Measurements from ENCODE around the gene HEXIM2. TPM values are rescaled to one million over a fixed set of nuclear protein-coding genes. Genes with fewer than 3 reads are reported as not detected.

HEXIM2 gene
- total and polyA plus RNA-seq, 2 experiments from 2014 or later, result 9.0 to 9.5 TPM

DNA sequence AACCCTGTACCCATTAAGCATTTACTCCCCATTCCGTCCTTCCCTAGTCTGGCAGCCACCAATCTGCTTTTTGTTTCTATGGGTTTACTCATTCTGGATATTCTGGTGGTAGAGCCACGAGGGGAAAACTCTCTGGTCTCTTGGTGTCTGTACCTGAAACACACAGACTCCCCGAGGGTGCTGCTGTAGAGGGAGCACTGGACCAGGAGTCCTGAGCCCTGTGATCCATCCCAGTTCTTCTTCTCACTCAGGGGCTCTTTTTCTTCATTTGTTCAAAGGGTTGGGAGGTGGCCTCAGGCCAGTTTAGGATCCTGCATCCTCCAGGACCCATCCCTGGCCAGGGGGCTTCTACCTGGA lies 14.1 kb downstream of the HEXIM2 start (continued):
- no peak for TF ChIP-seq ZNF462 (CRISPR knock-in tag; IDR thresholded peaks at IDR 0.05)
- TF ChIP-seq, protein P1, sequence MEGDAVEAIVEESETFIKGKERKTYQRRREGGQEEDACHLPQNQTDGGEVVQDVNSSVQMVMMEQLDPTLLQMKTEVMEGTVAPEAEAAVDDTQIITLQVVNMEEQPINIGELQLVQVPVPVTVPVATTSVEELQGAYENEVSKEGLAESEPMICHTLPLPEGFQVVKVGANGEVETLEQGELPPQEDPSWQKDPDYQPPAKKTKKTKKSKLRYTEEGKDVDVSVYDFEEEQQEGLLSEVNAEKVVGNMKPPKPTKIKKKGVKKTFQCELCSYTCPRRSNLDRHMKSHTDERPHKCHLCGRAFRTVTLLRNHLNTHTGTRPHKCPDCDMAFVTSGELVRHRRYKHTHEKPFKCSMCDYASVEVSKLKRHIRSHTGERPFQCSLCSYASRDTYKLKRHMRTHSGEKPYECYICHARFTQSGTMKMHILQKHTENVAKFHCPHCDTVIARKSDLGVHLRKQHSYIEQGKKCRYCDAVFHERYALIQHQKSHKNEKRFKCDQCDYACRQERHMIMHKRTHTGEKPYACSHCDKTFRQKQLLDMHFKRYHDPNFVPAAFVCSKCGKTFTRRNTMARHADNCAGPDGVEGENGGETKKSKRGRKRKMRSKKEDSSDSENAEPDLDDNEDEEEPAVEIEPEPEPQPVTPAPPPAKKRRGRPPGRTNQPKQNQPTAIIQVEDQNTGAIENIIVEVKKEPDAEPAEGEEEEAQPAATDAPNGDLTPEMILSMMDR (conservative IDR thresholded peaks at IDR 0.05; ENCODE audit: low read depth in 2 of 2), result no peak
- no peak for TF ChIP-seq ZNF114 (CRISPR knock-in tag; IDR thresholded peaks at IDR 0.05)
- TF ChIP-seq JUNB (IDR thresholded peaks at IDR 0.05; ENCODE audit: unreplicated experiment), result no peak
- TF ChIP-seq, protein P2, sequence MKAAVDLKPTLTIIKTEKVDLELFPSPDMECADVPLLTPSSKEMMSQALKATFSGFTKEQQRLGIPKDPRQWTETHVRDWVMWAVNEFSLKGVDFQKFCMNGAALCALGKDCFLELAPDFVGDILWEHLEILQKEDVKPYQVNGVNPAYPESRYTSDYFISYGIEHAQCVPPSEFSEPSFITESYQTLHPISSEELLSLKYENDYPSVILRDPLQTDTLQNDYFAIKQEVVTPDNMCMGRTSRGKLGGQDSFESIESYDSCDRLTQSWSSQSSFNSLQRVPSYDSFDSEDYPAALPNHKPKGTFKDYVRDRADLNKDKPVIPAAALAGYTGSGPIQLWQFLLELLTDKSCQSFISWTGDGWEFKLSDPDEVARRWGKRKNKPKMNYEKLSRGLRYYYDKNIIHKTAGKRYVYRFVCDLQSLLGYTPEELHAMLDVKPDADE (IDR thresholded peaks at IDR 0.05), result no peak
- no peak for TF ChIP-seq ZNF331 (CRISPR knock-in tag; IDR thresholded peaks at IDR 0.05; ENCODE audit: low read depth)

DNA sequence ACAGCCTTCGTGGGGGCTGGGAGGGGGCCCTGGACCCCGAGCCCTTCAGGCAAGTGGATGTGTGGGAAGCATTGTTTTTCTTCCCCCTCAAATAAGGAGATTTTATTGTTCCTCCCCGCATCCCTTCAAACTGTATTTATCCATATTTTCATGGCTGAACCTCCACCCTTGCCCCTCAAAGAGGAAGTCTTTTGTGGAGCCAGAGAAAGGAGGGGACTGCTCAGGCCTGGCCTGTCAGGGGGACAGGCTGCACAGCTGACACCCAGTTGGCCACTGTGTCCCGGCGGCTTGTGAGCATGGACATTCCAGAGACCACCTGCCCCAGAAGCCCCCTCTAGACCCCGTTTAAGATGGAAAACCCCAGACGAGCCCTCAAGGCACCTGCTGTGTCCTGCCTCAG lies 15.9 kb downstream of the HEXIM2 start:
- Mint-ChIP-seq H3K4me3 (no peak overlapping the region), H3K27me3 (ENCODE audit: insufficient read depth, low read depth, poor library complexity) (peaks cover 17% of the 10 kb centered on the region), H3K27ac (no peak overlapping the region), H3K9me3 (peaks cover 2% of the 10 kb centered on the region; the same call in 1 of the 3 replicates), H3K36me3 (ENCODE audit: low read depth) (no peaks in the 10 kb centered on the region), H3K4me1 (peaks cover 9% of the 10 kb centered on the region)
- Histone ChIP-seq H3K36me3 (ENCODE audit: insufficient read depth) (no peaks in the 10 kb centered on the region), H3K4me2 (no peak overlapping the region), H3K27me3 (ENCODE audit: insufficient read depth) (no peaks in the 10 kb centered on the region), H3K4me1 (ENCODE audit: insufficient read depth) (peaks cover 12% of the 10 kb centered on the region), H3K79me2 (replicated peaks; ENCODE audit: insufficient read depth) (no peaks in the 10 kb centered on the region), H3K4me3 (no peak overlapping the region), H4K20me1 (replicated peaks; ENCODE audit: insufficient read depth) (no peaks in the 10 kb centered on the region), H3K27ac (ENCODE audit: low read depth) (no peak overlapping the region), H2AFZ (no peak overlapping the region), H3F3A (replicated peaks; ENCODE audit: low read depth) (no peaks in the 10 kb centered on the region), H3K9me2 (ENCODE audit: insufficient read depth) (no peaks in the 10 kb centered on the region)
- TF ChIP-seq NANOG (IDR thresholded peaks at IDR 0.05; ENCODE audit: borderline replicate concordance) (no peak), JUNB (IDR thresholded peaks at IDR 0.05; ENCODE audit: unreplicated experiment) (no peak), ZNF331 (CRISPR knock-in tag; IDR thresholded peaks at IDR 0.05; ENCODE audit: low read depth) (no peak), STAT1 (IDR thresholded peaks at IDR 0.05; ENCODE audit: unreplicated experiment) (no peak), EZH2 (IDR thresholded peaks at IDR 0.05; ENCODE audit: low read depth, unreplicated experiment) (no peak), ZNF114 (CRISPR knock-in tag; IDR thresholded peaks at IDR 0.05) (no peak), CREB1 (CRISPR knock-in tag; IDR thresholded peaks at IDR 0.05; ENCODE audit: low read depth) (no peak), POLR2AphosphoS5 (IDR thresholded peaks at IDR 0.05; ENCODE audit: low read depth) (no peak)
- TF ChIP-seq, protein P2 (IDR thresholded peaks at IDR 0.05), result no peak
- ATAC-seq (no peak), DNase-seq (ENCODE audit: low spot score) (no peak)

All from GM23338 (cell line).